Breast epithelium (tissue), 3 donors: ENCODE results near the gene TES.

ENCODE experiments used
- CTCF ChIP-seq, 3 donors: fragments of 450-650 bp; IDR thresholded peaks; one replicate each; pipeline ENCODE4 v1.5.1; 2016 to 2017; ENCODE audit warnings: antibody characterized with exemption in 3 of 3, mild to moderate bottlenecking in 3 of 3, moderate library complexity in 3 of 3
- POLR2A ChIP-seq: fragments of 450-650 bp; IDR thresholded peaks from one replicate; pipeline ENCODE4 v1.6.1; 2016; ENCODE audit warnings: antibody characterized with exemption, mild to moderate bottlenecking, moderate library complexity
- POLR2AphosphoS5 ChIP-seq, 3 donors: sonication (generic); formaldehyde crosslinking; IDR thresholded peaks; one replicate each; pipeline ENCODE4 v1.6.1; 2017; ENCODE audit warnings: antibody characterized with exemption in 3 of 3

- TF ChIP-seq POLR2A, result no peak
- no peak for TF ChIP-seq CTCF (IDR thresholded peaks at IDR 0.05)
- no peak for TF ChIP-seq POLR2AphosphoS5 (IDR thresholded peaks at IDR 0.05)
Observed at GRCh38 chr7:116227678-116228239, 17.4 kb downstream of the TES start.
